ENCODE measurements around the gene ZMIZ1. TPM values are rescaled to one million over a fixed set of nuclear protein-coding genes. Genes with fewer than 3 reads are reported as not detected.
A peak's percentile ranks its signal among the peaks of the same experiment; 100 is the strongest.

The ZMIZ1 gene
- total RNA-seq, 1 donor from 2014 or later = 46.2 TPM

- no peak overlapping the region for H3K4me3 Mint-ChIP-seq (ENCODE audit: unreplicated experiment)
- DNase-seq (ENCODE audit: low spot score) = no peak
- H3K36me3 Mint-ChIP-seq (ENCODE audit: low read depth) = peaks cover 1% of the 10 kb centered on the region
- peaks cover 93% of the 10 kb centered on the region for H3K4me1 Mint-ChIP-seq (ENCODE audit: low read depth)
- TF ChIP-seq CTCF (IDR thresholded peaks at IDR 0.05) = no peak
- H3K9me3 Mint-ChIP-seq (ENCODE audit: low read depth) = no peaks in the 10 kb centered on the region
- H3K27ac Mint-ChIP-seq (ENCODE audit: unreplicated experiment) = no peak overlapping the region
- H3K27me3 Mint-ChIP-seq (ENCODE audit: low read depth) = no peaks in the 10 kb centered on the region
These were observed 111.9 kb downstream of the ZMIZ1 start for GRCh38 chr10:79180414-79181221.

- no peak for DNase-seq (ENCODE audit: low spot score)
- peaks cover 1% of the 10 kb centered on the region for H3K36me3 Mint-ChIP-seq (ENCODE audit: low read depth)
- H3K4me1 Mint-ChIP-seq (ENCODE audit: low read depth) = peaks cover 93% of the 10 kb centered on the region
- TF ChIP-seq CTCF (IDR thresholded peaks at IDR 0.05) = no peak
- no peaks in the 10 kb centered on the region for H3K27me3 Mint-ChIP-seq (ENCODE audit: low read depth)
- H3K4me3 Mint-ChIP-seq (ENCODE audit: unreplicated experiment) = no peak overlapping the region
- peak overlapping the region; percentile 27 for H3K27ac Mint-ChIP-seq (ENCODE audit: unreplicated experiment)
- no peaks in the 10 kb centered on the region for H3K9me3 Mint-ChIP-seq (ENCODE audit: low read depth)
These were observed 112.5 kb downstream of the ZMIZ1 start for GRCh38 chr10:79181227-79181626.

GRCh38 chr10:79181698-79182521 lies 113.1 kb downstream of the ZMIZ1 start:
- Mint-ChIP-seq H3K27me3 (ENCODE audit: low read depth) (no peaks in the 10 kb centered on the region), H3K4me3 (ENCODE audit: unreplicated experiment) (no peak overlapping the region), H3K9me3 (ENCODE audit: low read depth) (no peaks in the 10 kb centered on the region), H3K36me3 (ENCODE audit: low read depth) (peaks cover 1% of the 10 kb centered on the region), H3K4me1 (ENCODE audit: low read depth) (peaks cover 92% of the 10 kb centered on the region), H3K27ac (ENCODE audit: unreplicated experiment) (peak overlapping the region; percentile 70)
- no peak for DNase-seq (ENCODE audit: low spot score)
- no peak for TF ChIP-seq CTCF (IDR thresholded peaks at IDR 0.05)

GRCh38 chr10:79182781-79183467 lies 114.2 kb downstream of the ZMIZ1 start:
- DNase-seq (ENCODE audit: low spot score) = no peak
- Mint-ChIP-seq H3K36me3 (ENCODE audit: low read depth) (peaks cover 3% of the 10 kb centered on the region), H3K27ac (ENCODE audit: unreplicated experiment) (peak overlapping the region; percentile 70), H3K9me3 (ENCODE audit: low read depth) (no peaks in the 10 kb centered on the region), H3K27me3 (ENCODE audit: low read depth) (no peaks in the 10 kb centered on the region), H3K4me3 (ENCODE audit: unreplicated experiment) (no peak overlapping the region), H3K4me1 (ENCODE audit: low read depth) (peaks cover 87% of the 10 kb centered on the region)
- TF ChIP-seq CTCF (IDR thresholded peaks at IDR 0.05) = no peak

- no peaks in the 10 kb centered on the region for H3K27me3 Mint-ChIP-seq (ENCODE audit: low read depth)
- peaks cover 84% of the 10 kb centered on the region for H3K4me1 Mint-ChIP-seq (ENCODE audit: low read depth)
- peaks cover 3% of the 10 kb centered on the region for H3K36me3 Mint-ChIP-seq (ENCODE audit: low read depth)
- no peak overlapping the region for H3K4me3 Mint-ChIP-seq (ENCODE audit: unreplicated experiment)
- no peak for DNase-seq (ENCODE audit: low spot score)
- H3K9me3 Mint-ChIP-seq (ENCODE audit: low read depth) = no peaks in the 10 kb centered on the region
- peak overlapping the region; percentile 89 for H3K27ac Mint-ChIP-seq (ENCODE audit: unreplicated experiment)
- TF ChIP-seq CTCF (IDR thresholded peaks at IDR 0.05) = no peak
These were observed 114.7 kb downstream of the ZMIZ1 start for GRCh38 chr10:79183468-79183865.
